DND-41 (cell line): ENCODE data around the gene MEGF11.

Experiments used
- ATAC-seq: fragments of 200-7000 bp; cut with Tn5 transposase; 3 replicates; pipeline ENCODE4 v1.9.1; 2021; ENCODE audit warnings: low read depth; ENCODE audit not compliant: insufficient read depth
- DNase-seq: peaks from one replicate; pipeline ENCODE4 v3.0.0-alpha.2; 2020
- H2AFZ ChIP-seq: 2 replicates; pipeline ENCODE4 v1.6.0; 2012; ENCODE audit warnings: low read depth, low read length
- H3K27ac ChIP-seq: 2 replicates; pipeline ENCODE4 v1.5.1; 2012; ENCODE audit warnings: low read length, inconsistent platforms
- H3K27me3 ChIP-seq: fragments of 200-600 bp; sonication (generic); 2 replicates; pipeline ENCODE4 v1.6.0; 2012; ENCODE audit warnings: low read length, mild to moderate bottlenecking, inconsistent platforms; ENCODE audit not compliant: insufficient read depth, poor library complexity
- H3K36me3 ChIP-seq: 2 replicates; pipeline ENCODE4 v1.5.1; 2012; ENCODE audit warnings: low read length, inconsistent platforms; ENCODE audit not compliant: insufficient read depth
- H3K4me1 ChIP-seq: 2 replicates; pipeline ENCODE4 v1.5.1; 2012; ENCODE audit warnings: mild to moderate bottlenecking, low read length; ENCODE audit not compliant: insufficient read depth
- H3K4me2 ChIP-seq: 2 replicates; pipeline ENCODE4 v1.6.0; 2012; ENCODE audit warnings: mild to moderate bottlenecking, moderate library complexity, low read length, inconsistent platforms; ENCODE audit not compliant: insufficient read depth
- H3K4me3 ChIP-seq, 2 experiments: fragments of 200-600 bp in 1 of 2; shearing (Covaris generic) in 1 of 2; 2 replicates each; pipeline ENCODE4 v1.5.1; 2012 to 2016; ENCODE audit warnings: inconsistent platforms in 2 of 2, low read length in 2 of 2, mild to moderate bottlenecking in 2 of 2, low read depth in 1 of 2, moderate library complexity in 1 of 2
- H3K79me2 ChIP-seq: 2 replicates; pipeline ENCODE4 v1.6.0; 2012; ENCODE audit warnings: low read length, inconsistent platforms; ENCODE audit not compliant: insufficient read depth
- H3K9ac ChIP-seq: 2 replicates; pipeline ENCODE4 v1.6.0; 2012; ENCODE audit warnings: low read depth, mild to moderate bottlenecking, inconsistent platforms, low read length, moderate library complexity
- H3K9me3 ChIP-seq: 2 replicates; pipeline ENCODE4 v1.5.1; 2012; ENCODE audit warnings: low read length, moderate library complexity, mild to moderate bottlenecking, inconsistent platforms; ENCODE audit not compliant: insufficient read depth, severe bottlenecking
- H4K20me1 ChIP-seq: 2 replicates; pipeline ENCODE4 v1.6.0; 2012; ENCODE audit warnings: low read length; ENCODE audit not compliant: insufficient read depth
- EZH2 ChIP-seq: IDR thresholded peaks from 3 replicates; pipeline ENCODE4 v1.6.1; 2012; ENCODE audit warnings: borderline replicate concordance, low read depth, mild to moderate bottlenecking, moderate library complexity, low read length, inconsistent platforms; ENCODE audit not compliant: severe bottlenecking
- TF ChIP-seq, protein P1 (sequence below): IDR thresholded peaks from 2 replicates; pipeline ENCODE4 v1.5.1; 2012; ENCODE audit warnings: borderline replicate concordance, low read length, moderate library complexity, mild to moderate bottlenecking; ENCODE audit not compliant: poor library complexity, severe bottlenecking; ENCODE audit errors: extremely low read depth

The MEGF11 gene

DNA sequence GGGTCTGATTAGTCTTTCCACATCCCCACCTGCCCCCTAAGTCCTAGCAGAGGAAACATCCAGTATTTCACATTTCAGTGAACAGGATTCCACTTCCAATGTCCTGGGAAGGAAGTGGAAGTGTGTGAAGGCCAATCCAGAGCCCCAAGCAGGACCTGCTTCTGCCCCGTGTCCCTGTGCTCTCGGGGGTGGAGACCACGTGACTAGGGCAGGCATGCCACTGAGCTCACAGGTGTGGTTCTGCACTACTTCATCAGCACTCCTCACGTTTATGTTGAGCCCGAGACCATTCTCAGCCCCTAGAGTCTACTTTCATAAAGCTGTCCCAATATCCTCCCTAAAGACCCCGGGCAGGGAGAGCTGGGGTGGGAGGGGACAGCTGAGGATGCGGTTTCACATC, 299.9 kb downstream of the MEGF11 start:
- H3K4me3 ChIP-seq, result no peak overlapping the region
- no peaks in the 10 kb centered on the region for H3K9me3 ChIP-seq
- peaks cover 5% of the 10 kb centered on the region; the same call in 1 of the 2 replicates for H4K20me1 ChIP-seq
- no peak overlapping the region for H3K27ac ChIP-seq
- H3K36me3 ChIP-seq, result no peaks in the 10 kb centered on the region
- no peaks in the 10 kb centered on the region for H3K79me2 ChIP-seq
- no peaks in the 10 kb centered on the region for H3K4me1 ChIP-seq
- no peak for TF ChIP-seq EZH2
- TF ChIP-seq, protein P1, sequence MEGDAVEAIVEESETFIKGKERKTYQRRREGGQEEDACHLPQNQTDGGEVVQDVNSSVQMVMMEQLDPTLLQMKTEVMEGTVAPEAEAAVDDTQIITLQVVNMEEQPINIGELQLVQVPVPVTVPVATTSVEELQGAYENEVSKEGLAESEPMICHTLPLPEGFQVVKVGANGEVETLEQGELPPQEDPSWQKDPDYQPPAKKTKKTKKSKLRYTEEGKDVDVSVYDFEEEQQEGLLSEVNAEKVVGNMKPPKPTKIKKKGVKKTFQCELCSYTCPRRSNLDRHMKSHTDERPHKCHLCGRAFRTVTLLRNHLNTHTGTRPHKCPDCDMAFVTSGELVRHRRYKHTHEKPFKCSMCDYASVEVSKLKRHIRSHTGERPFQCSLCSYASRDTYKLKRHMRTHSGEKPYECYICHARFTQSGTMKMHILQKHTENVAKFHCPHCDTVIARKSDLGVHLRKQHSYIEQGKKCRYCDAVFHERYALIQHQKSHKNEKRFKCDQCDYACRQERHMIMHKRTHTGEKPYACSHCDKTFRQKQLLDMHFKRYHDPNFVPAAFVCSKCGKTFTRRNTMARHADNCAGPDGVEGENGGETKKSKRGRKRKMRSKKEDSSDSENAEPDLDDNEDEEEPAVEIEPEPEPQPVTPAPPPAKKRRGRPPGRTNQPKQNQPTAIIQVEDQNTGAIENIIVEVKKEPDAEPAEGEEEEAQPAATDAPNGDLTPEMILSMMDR, result no peak
- DNase-seq (no peak), ATAC-seq (no peak)
- no peak overlapping the region for H2AFZ ChIP-seq
- no peaks in the 10 kb centered on the region for H3K27me3 ChIP-seq
- no peak overlapping the region for H3K9ac ChIP-seq
- no peak overlapping the region for H3K4me2 ChIP-seq

DNA sequence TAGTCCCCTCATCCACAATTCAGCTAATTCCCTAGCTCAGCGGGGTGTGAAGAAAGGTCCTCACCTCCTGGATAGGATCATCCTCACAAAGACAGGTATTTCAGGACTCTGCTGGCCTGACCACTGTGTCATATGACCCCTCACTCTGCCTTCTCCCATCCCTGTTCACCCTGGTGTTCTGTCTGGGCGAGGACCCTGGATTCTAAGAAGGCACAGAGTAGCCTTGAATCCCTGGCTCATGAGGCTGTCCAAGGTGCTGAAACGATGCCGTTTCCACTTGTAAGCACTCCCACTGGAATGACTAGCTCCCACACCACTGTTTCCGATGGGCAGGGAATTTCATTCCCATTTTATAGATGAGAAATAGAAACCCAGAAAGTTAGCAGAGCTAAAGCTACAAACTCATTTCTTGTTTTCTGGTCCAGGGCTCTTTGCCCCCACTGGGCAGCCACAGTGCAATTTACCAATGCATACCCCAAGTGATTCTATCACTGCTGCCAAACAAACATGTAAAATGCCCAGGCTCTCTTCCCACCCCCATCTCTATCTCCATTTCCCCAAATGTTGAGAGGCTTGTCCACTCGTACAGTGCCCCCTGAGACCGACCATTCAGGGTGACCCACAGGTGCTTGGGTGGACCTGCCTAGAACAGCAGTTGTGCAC, 301.0 kb downstream of the MEGF11 start:
- 0 out of 3 replicates have a peak, but pooled peaks have one; percentile 42 for ATAC-seq
- peak; percentile 37 for DNase-seq
- no peaks in the 10 kb centered on the region for H3K9me3 ChIP-seq

DNA sequence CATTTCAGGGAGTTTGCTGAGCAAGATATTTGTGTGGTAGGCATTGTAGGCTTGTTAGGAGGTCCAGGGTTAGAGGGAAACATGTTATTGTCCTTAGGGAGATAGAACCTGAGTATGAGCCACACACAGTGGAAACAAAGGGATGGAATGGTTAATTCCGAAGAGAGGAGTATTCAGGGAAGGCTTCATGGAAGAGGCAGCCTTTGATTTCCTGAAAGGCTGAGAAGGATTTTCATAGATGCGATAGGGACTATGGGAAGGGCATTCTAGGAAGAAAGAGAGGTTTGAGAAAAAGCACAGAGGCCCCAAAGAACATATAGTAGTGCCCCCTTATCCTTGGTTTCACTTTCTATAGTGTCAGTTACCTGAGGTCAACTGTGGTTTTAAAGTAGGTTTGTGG, 302.5 kb downstream of the MEGF11 start:
- Histone ChIP-seq H3K79me2 (no peaks in the 10 kb centered on the region), H3K9ac (no peak overlapping the region), H2AFZ (no peak overlapping the region), H3K36me3 (no peaks in the 10 kb centered on the region), H3K27ac (no peak overlapping the region), H3K27me3 (no peaks in the 10 kb centered on the region), H4K20me1 (peaks cover 5% of the 10 kb centered on the region; the same call in 1 of the 2 replicates), H3K4me3 (no peak overlapping the region), H3K4me1 (no peaks in the 10 kb centered on the region), H3K4me2 (no peak overlapping the region), H3K9me3 (no peaks in the 10 kb centered on the region)
- ATAC-seq (no peak), DNase-seq (no peak)
- no peak for TF ChIP-seq EZH2
- TF ChIP-seq, protein P1, result no peak

More for the DNA sequence above, 301.0 kb downstream of the MEGF11 start:
- Histone ChIP-seq H3K4me3 (no peak overlapping the region), H3K27ac (no peak overlapping the region), H3K27me3 (no peaks in the 10 kb centered on the region), H4K20me1 (peaks cover 5% of the 10 kb centered on the region; the same call in 1 of the 2 replicates), H3K4me2 (no peak overlapping the region), H3K79me2 (no peaks in the 10 kb centered on the region), H3K36me3 (no peaks in the 10 kb centered on the region), H3K9ac (no peak overlapping the region), H3K4me1 (no peaks in the 10 kb centered on the region), H2AFZ (no peak overlapping the region)
- TF ChIP-seq, protein P1, result no peak
- TF ChIP-seq EZH2, result no peak
